Activated naive CD4-positive, alpha-beta T cell treated with anti-CD3 and anti-CD28 coated beads, Interleukin-2, amount 50 U/mL, for 16 hours (primary cell): ENCODE measurements around the gene PAQR3.
A peak's percentile ranks its signal among the peaks of the same experiment; 100 is the strongest.

ENCODE experiments used
- DNase-seq: peaks from one replicate; pipeline ENCODE4 v3.0.0-alpha.2; 2020

PAQR3 gene

GRCh38 chr4:78938868-78939666, at the start of gene PAQR3:
PAQR3 (minus strand) TSS chr4:78939438; CDS start chr4:78939224, 214 bp downstream.
- DNase-seq: peak; percentile 89

GRCh38 chr4:78987683-78988082, 48.4 kb upstream of the PAQR3 start:
- no peak for DNase-seq

GRCh38 chr4:78984593-78984992, 45.4 kb upstream of the PAQR3 start:
- no peak for DNase-seq

GRCh38 chr4:78975865-78976264, 36.6 kb upstream of the PAQR3 start:
- DNase-seq: no peak

- no peak for DNase-seq
These were observed 32.5 kb upstream of the PAQR3 start for GRCh38 chr4:78971776-78972175.

GRCh38 chr4:78971326-78971725, 32.1 kb upstream of the PAQR3 start:
- no peak for DNase-seq

GRCh38 chr4:78962597-78963115, 23.4 kb upstream of the PAQR3 start:
- no peak for DNase-seq

- no peak for DNase-seq
These were observed 21.7 kb upstream of the PAQR3 start for GRCh38 chr4:78960926-78961325.

GRCh38 chr4:78956975-78957374, 17.7 kb upstream of the PAQR3 start:
- DNase-seq: no peak

- DNase-seq: no peak
These were observed 14.8 kb upstream of the PAQR3 start for GRCh38 chr4:78953769-78954666.

- no peak for DNase-seq
These were observed 14.0 kb upstream of the PAQR3 start for GRCh38 chr4:78953231-78953630.

GRCh38 chr4:78951862-78952472, 12.7 kb upstream of the PAQR3 start:
- peak; percentile 20 for DNase-seq

- DNase-seq: no peak
These were observed 10.5 kb upstream of the PAQR3 start for GRCh38 chr4:78949735-78950134.

GRCh38 chr4:78945651-78946179, 6.5 kb upstream of the PAQR3 start:
- DNase-seq: no peak

- DNase-seq: no peak
These were observed 5.1 kb upstream of the PAQR3 start for GRCh38 chr4:78944381-78944780.

- no peak for DNase-seq
These were observed 1.5 kb upstream of the PAQR3 start for GRCh38 chr4:78940752-78941151.

GRCh38 chr4:78939667-78940008, 400 bp upstream of the PAQR3 start:
- DNase-seq: no peak

- DNase-seq: no peak
These were observed 767 bp downstream of the PAQR3 start for GRCh38 chr4:78938474-78938867.

- no peak for DNase-seq
These were observed 1.4 kb downstream of the PAQR3 start for GRCh38 chr4:78937837-78938236.

GRCh38 chr4:78936989-78937388, 2.2 kb downstream of the PAQR3 start:
- no peak for DNase-seq

- no peak for DNase-seq
These were observed 9.1 kb downstream of the PAQR3 start for GRCh38 chr4:78930016-78930629.

GRCh38 chr4:78928835-78929234, 10.4 kb downstream of the PAQR3 start:
- DNase-seq: no peak

GRCh38 chr4:78926826-78927225, 12.4 kb downstream of the PAQR3 start:
- no peak for DNase-seq
